Renal cortical epithelial cell (primary cell): ENCODE results near the gene APOBEC3H. TPM values are rescaled to one million over a fixed set of nuclear protein-coding genes. Genes with fewer than 3 reads are reported as not detected.
"Not testable (repeated sequence)": the region's sequence is repeated elsewhere in the genome, so short reads cannot be mapped to it uniquely, and the experiment has no call there.

Experiments used
- DNase-seq: peaks from one replicate; pipeline ENCODE4 v3.0.0-alpha.2; 2011; ENCODE audit warnings: low read depth
- total RNA-seq: library from RNA; depleted of rRNA; stranded (reverse); fragments of >200 nt; gene quantifications from 2 replicates; pipeline ENCODE4 v1.2.3, GENCODE V29; 2014

Gene APOBEC3H
- total RNA-seq = 0.65 and 0.87 TPM in 2 replicates

DNA sequence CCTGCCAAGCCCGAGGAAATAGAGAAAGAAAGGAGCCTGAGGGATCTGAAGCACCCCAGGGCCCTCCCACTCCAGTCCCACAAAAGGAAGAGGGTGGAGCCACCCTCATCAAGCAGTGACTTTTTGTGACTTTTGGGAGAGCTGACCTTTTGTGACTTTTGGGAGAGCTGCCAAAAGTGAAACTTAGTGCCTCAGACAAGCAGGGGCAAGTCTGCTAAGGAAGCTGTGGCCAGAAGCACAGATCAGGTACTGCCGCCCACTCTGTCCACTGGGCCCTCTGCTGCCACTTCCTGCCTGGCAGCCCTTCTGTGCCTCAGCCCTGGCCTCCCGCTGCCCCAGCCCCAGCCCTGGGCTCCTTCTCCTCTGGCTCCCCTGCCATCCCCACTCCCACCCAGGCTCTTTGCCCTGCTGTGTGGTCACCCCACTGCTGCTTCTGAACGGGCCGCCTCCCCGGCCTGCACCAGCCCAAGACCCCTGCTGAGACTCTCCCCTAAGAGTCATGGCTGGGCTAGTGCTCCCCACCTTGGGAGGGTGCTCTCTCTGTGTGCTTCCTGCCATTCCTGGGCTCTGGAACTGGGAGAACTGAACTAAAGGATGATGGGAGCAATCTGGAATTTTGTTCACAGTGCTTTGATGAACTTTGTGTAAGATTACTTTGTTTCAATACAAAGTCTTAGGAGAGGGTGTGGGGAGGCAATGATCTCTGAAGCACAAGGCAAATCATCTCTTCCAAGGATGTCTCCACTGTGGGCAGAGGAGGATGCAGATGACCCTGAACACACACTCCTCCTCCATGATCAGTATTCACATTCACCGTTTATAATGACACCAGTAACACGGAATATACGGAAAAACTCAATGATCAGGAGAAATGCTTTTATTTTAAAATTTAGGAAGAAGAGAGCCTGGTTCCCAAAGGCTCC is at the start of gene APOBEC3H:
Gene APOBEC3H (plus strand): TSS at position 147 of the 923 bp plus-strand sequence. CDS start 3,035 bp downstream, outside the sequence.
- DNase-seq = peak; percentile 9

GRCh38 chr22:39049486-39049885 is 47.6 kb upstream of the APOBEC3H start:
- not testable (repeated sequence) for DNase-seq

DNA sequence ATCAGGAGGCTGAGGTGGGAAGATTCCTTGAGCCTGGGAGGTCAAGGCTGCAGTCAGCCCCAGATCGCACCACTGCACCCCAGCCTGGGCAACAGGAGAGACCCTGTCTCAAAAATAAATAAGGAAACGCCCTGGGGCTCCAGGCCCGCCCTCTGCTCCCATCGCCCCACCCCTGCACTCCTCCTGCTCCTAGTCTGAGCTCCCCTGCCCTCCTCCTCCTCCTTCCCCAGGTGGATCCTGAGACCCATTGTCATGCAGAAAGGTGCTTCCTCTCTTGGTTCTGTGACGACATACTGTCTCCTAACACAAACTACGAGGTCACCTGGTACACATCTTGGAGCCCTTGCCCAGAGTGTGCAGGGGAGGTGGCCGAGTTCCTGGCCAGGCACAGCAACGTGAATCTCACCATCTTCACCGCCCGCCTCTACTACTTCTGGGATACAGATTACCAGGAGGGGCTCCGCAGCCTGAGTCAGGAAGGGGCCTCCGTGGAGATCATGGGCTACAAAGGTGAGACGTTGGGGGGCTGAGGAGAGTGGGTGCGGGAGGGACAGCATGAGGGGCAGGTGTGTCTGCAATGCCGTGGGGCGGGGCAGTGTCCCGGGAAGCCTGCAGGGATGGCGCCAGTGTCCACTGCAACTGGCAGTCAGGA is 45.1 kb upstream of the APOBEC3H start:
- DNase-seq = not testable (repeated sequence)

DNA sequence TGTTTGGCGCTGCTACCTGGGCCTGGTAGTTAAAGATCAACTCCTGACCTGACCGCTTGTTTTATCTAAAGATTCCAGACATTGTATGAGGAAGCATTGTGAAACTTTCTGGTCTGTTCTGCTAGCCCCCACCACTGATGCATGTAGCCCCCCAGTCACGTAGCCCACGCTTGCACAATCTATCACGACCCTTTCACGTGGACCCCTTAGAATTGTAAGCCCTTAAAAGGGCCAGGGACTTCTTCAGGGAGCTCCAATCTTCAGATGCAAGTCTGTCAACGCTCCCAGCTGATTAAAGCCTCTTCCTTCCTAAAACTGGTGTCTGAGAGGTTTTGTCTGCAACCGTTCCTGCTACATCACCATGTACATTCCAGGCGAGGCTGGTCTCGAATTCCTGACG is 41.4 kb upstream of the APOBEC3H start:
- DNase-seq = no peak

GRCh38 chr22:39061290-39061689 is 35.8 kb upstream of the APOBEC3H start:
- DNase-seq = not testable (repeated sequence)

- not testable (repeated sequence) for DNase-seq
Measured at GRCh38 chr22:39061951-39062350, 35.1 kb upstream of the APOBEC3H start.

GRCh38 chr22:39063904-39064303 is 33.1 kb upstream of the APOBEC3H start:
- DNase-seq = not testable (repeated sequence)

DNA sequence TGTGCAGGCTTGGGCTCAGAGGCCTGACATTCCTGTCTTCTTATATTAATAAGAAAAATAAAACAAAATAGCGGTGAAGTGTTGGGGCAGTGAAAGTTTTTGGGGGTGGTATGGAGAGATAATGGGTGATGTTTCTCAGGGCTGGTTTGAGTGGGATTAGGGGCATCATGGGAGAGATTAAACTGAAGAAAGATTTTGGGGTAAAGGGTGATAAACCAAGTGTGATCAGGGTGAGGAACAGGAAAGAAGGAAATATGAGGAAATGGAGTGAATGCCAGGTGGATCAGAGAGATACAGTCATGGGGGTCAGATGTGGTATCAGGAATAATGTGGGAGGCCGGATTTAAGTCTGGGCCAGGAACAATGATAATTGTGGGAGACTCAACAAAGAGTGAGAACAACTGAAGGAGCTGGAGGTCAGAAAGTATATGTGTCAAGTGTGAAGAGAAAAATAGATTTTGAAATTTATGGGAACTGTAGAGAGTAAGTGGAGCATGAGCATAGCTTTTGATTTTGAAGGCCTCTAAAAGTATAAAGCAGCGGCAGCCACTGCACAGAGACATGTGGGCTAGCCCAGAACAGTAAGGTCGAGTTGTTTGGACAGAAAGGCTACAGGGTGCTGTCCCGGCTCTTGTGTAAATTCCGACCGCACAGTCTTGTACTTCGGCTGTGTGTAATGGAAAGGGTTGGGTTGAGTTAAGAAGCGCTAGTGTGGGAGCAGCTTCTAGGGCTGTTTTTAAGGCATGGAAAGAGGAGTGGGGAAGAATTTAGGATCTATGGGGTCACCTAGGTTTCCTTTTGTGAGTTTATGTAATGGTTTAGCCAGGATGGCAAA is 30.4 kb upstream of the APOBEC3H start:
- DNase-seq = not testable (repeated sequence)

DNA sequence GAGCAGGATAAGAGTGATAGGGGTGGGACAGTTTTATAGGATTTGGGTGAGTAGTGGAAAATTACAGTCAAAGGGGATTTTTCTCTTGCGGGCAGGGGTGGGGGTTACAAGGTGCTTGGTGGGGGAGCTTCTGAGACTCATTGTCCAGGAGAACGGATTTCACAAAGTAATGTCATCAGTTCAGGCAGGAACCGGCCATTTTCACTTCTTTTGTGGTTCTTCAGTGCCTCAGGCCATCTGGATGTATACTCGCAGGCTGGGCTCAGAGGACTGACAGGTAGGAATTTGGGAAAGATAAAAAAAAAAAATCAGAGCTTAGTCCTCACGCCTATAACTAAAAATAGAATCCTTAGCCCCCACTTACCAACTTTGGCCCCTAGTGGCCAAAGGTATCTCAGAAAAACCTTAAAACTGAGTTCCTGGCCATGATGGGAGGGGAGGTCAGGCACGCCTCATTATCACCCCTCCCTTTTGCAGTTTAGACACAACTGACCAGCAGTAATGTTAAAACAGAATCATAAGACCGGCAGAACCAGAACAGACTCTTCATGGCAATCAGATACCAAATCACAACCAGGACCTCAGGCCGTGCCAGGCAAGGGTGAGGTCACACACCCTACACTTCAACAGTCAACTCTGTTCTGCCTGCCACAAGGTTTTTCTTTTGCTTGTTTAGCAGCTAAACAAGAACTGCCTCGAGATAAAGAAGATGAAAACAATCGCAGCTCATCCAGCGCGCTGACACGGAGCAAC is 28.8 kb upstream of the APOBEC3H start:
- DNase-seq = no peak

GRCh38 chr22:39070186-39070585 is 26.9 kb upstream of the APOBEC3H start:
- no peak for DNase-seq

- DNase-seq = not testable (repeated sequence)
Measured at GRCh38 chr22:39072581-39072981, 24.5 kb upstream of the APOBEC3H start.

DNA sequence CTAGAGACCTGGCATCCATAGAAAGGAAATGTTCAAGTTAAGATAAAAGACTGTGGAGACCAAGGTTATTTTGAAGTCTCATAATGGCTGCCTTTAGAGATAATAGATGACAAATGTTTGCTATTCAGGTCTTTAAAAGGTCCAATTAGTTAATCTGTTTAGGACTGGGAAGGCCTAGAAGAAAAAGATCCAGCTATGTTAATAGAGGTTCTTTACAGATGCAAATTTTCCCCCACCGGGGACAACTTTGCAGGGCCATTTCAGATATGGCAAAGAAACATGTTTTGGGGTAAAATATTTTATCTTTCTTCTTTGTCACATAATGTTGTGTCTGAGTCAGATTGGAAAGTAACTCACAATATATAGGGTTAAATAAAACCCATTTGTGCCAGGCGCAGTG is 23.1 kb upstream of the APOBEC3H start:
- DNase-seq = no peak

GRCh38 chr22:39076155-39077025 is 20.7 kb upstream of the APOBEC3H start:
- DNase-seq = not testable (repeated sequence)

DNA sequence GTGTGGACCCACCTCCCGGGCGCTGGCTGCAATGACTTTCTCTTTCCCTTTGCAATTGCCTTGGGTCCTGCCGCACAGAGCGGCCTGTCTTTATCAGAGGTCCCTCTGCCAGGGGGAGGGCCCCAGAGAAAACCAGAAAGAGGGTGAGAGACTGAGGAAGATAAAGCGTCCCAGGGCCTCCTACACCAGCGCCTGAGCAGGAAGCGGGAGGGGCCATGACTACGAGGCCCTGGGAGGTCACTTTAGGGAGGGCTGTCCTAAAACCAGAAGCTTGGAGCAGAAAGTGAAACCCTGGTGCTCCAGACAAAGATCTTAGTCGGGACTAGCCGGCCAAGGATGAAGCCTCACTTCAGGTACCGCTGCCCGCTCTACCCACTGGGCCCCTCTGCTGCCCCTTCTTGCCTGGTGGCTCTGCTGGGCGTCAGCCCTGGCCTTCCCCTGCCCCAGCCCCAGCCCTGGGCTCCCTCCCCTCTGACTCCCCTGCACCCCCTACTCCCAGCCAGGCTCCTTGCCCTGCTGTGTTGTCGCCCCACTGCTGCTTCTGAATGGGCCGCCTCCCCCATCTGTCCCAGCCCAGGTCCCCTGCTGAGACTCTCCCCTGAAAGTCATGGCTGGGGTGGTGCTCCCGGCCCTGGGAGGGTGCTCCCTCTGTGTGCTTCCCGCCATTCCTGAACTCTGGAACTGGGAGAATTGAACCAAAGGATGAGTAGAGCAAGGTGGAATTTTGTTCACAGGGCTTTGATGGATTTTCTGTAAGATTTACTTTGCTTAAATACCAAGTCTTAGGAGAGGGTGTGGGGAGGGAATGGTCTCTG is 19.8 kb upstream of the APOBEC3H start, which contains the start of gene APOBEC3G:
Gene APOBEC3G (plus strand): TSS at position 250 of the 815 bp plus-strand sequence. CDS start 87 bp downstream, at position 337.
- DNase-seq = peak; percentile 18

GRCh38 chr22:39077912-39078311 is 19.1 kb upstream of the APOBEC3H start:
- not testable (repeated sequence) for DNase-seq

DNA sequence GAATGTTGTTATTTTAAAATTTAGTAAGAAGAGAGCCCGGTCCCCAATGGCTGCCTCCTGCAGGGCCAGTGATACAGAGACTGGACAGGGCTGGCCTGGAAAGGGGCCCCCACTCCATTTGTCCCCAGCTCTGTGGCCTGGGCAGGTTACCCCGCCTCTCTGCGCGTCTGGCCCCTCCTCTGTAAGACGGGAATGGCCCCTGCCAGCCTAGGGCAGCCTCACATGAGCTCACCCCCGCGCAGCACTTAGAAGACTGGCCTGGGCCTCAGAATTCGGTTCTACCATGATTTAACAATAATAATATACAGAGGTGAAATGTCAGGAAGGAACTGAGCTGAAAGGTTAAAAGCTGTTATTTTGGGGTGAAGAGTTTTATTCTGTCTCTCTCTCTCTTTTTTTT is 18.7 kb upstream of the APOBEC3H start:
- no peak for DNase-seq

DNA sequence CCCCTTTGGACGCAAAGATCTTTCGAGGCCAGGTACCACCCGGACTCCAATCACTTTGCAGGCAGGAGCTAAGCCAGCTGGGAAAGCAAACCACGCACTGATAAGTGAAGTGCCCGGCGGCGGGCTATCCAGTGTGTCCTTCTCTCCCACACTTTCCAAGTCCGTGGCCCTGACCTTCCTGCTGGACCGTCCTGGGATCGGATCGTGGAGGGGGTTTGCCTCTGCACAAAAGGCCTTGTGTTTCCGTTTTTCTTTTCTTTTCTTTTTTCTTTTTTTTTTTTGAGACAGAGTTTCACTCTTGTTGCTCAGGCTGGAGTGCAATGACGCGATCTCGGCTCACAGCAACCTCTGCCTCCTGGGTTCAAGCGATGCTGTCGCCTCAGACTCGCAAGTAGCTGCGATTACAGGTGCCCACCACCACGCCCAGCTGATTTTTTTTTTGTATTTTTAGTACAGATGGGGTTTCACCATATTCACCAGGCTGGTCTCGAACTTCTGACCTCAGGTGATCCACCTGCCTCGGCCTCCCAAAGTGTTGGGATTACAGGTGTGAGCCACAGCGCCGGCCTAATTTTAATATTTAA is 17.9 kb upstream of the APOBEC3H start:
- not testable (repeated sequence) for DNase-seq

- DNase-seq = no peak
Measured at GRCh38 chr22:39080052-39080762, 16.8 kb upstream of the APOBEC3H start.
